Esophagus squamous epithelium (tissue), 5 donors: ENCODE data around the gene ST3GAL5. TPM values are rescaled to one million over a fixed set of nuclear protein-coding genes. Genes with fewer than 3 reads are reported as not detected.

Experiments used
- DNase-seq: peaks from one replicate; lab custom pipeline; 2025; lab: John Stamatoyannopoulos, UW
- H3K27ac ChIP-seq, 4 donors: fragments of 200-600 bp; sonication (generic); one replicate each; pipeline ENCODE4 v1.5.1; 2016 to 2019; ENCODE audit warnings: mild to moderate bottlenecking in 1 of 4
- H3K27me3 ChIP-seq, 4 donors: fragments of 200-600 bp; sonication (generic); 1 replicate in 3 of 4; 2 replicates in 1 of 4; pipeline versions ENCODE4 v1.5.1 to v1.6.0; 2017 to 2021; ENCODE audit warnings: antibody characterized with exemption in 1 of 4
- H3K36me3 ChIP-seq, 3 donors: fragments of 200-600 bp; sonication (generic); one replicate each; pipeline ENCODE4 v1.5.1; 2016 to 2019
- H3K4me1 ChIP-seq, 3 donors: fragments of 200-600 bp; sonication (generic); one replicate each; pipeline ENCODE4 v1.5.1; 2017 to 2019
- H3K4me3 ChIP-seq, 4 donors: fragments of 200-600 bp; sonication (generic); 1 replicate in 3 of 4; 2 replicates in 1 of 4; pipeline ENCODE4 v1.5.1; 2016 to 2019; ENCODE audit warnings: mild to moderate bottlenecking in 2 of 4, moderate library complexity in 1 of 4
- H3K9me3 ChIP-seq, 3 donors: fragments of 200-600 bp; sonication (generic); one replicate each; pipeline ENCODE4 v1.5.1; 2016 to 2019
- POLR2A ChIP-seq, 4 donors: fragments of 450-650 bp; IDR thresholded peaks; one replicate each; pipeline ENCODE4 v1.6.1; 2017; ENCODE audit warnings: antibody characterized with exemption in 4 of 4, mild to moderate bottlenecking in 4 of 4, moderate library complexity in 3 of 4
- WGBS, 2 donors: methylation state at CpG; one replicate each; pipeline ENCODE4 v1.1.5; 2018; 5-methylcytosine and 5-hydroxymethylcytosine counted together
- intact Hi-C: fragments of 100-400 bp; cut with DNase I; formaldehyde crosslinking; loops from one replicate; pipeline ENCODE4 v1.15.0; 2022
- total RNA-seq, 4 donors: library from RNA; depleted of rRNA; stranded (reverse); fragments of >200 nt; gene quantifications; one replicate each; pipeline ENCODE4 v1.1.0, GENCODE V29; 2016
- TF ChIP-seq, protein P1 (sequence below), 6 experiments: fragments of 450-650 bp in 4 of 6; fragments of 200-600 bp in 2 of 6; sonication (generic) in 2 of 6; IDR thresholded peaks; one replicate each; pipeline ENCODE4 v1.5.1; 2016 to 2019; ENCODE audit warnings: antibody characterized with exemption in 6 of 6, mild to moderate bottlenecking in 4 of 6, moderate library complexity in 4 of 6
- donor health status: DM: yes; HTN: yes; CAD: no.

The ST3GAL5 gene
- total RNA-seq, 4 donors from 2014 or later = 1.3 to 13.5 (median 5.2) TPM

DNA sequence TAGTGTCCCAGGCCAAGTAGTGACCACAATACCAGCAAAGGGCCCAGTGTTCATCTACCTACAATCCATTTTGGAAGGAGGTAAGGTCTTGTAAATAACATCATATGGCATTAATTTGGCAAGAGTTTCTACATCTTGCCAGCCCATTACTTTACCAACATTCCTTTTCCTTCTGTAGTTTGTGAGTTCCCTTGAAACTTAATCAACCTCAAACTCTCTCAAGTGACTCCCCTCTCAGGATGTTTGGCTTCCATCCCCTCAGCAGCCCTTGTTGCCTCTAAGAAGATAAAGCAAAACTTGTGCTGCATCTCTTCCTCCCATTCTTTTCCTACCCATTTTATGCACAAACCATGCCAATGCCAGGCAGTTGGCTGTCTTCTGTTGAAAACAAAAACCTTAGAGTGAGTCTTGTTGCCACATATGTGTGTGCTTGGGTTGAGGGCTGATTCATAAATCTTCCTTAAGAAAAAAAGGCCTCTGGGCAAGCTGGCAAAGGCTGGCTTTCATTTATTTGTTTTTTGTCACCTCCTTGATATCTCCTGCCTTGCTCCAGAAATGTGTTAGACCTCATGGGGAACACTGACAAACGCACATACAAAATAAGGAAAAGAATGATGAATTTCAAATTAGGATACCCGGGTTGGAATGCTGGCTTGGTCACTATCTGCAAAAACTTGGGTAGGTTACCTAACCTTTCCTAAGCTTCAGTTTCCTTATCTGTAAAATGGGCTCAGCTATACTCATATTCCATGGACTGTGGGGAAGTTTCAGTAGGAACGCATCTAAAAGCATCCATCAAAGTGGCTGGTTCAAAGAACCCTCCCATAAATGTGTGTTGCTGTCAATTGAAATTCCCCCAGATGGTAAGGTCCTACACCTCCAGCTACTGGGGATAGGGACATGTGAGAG lies 29.4 kb upstream of the ST3GAL5 start:
- H3K9me3 ChIP-seq = no peaks in the 10 kb centered on the region
- no peak overlapping the region for H3K27ac ChIP-seq
- H3K4me1 ChIP-seq = peaks cover 0 to 37% (median 7%) of the 10 kb centered on the region in 3 donors
- H3K36me3 ChIP-seq = no peaks in the 10 kb centered on the region
- DNase-seq = no peak
- peaks cover 0 to 24% (median 0%) of the 10 kb centered on the region in 4 donors for H3K27me3 ChIP-seq
- no peak overlapping the region for H3K4me3 ChIP-seq
- intact Hi-C loops = no loop called here
- TF ChIP-seq POLR2A (IDR thresholded peaks at IDR 0.05) = no peak
- TF ChIP-seq, protein P1, sequence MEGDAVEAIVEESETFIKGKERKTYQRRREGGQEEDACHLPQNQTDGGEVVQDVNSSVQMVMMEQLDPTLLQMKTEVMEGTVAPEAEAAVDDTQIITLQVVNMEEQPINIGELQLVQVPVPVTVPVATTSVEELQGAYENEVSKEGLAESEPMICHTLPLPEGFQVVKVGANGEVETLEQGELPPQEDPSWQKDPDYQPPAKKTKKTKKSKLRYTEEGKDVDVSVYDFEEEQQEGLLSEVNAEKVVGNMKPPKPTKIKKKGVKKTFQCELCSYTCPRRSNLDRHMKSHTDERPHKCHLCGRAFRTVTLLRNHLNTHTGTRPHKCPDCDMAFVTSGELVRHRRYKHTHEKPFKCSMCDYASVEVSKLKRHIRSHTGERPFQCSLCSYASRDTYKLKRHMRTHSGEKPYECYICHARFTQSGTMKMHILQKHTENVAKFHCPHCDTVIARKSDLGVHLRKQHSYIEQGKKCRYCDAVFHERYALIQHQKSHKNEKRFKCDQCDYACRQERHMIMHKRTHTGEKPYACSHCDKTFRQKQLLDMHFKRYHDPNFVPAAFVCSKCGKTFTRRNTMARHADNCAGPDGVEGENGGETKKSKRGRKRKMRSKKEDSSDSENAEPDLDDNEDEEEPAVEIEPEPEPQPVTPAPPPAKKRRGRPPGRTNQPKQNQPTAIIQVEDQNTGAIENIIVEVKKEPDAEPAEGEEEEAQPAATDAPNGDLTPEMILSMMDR (IDR thresholded peaks at IDR 0.05) = no peak
- 30 to 45% methylated on average over 3 of the region's 3 CpGs for WGBS, 2 donors

DNA sequence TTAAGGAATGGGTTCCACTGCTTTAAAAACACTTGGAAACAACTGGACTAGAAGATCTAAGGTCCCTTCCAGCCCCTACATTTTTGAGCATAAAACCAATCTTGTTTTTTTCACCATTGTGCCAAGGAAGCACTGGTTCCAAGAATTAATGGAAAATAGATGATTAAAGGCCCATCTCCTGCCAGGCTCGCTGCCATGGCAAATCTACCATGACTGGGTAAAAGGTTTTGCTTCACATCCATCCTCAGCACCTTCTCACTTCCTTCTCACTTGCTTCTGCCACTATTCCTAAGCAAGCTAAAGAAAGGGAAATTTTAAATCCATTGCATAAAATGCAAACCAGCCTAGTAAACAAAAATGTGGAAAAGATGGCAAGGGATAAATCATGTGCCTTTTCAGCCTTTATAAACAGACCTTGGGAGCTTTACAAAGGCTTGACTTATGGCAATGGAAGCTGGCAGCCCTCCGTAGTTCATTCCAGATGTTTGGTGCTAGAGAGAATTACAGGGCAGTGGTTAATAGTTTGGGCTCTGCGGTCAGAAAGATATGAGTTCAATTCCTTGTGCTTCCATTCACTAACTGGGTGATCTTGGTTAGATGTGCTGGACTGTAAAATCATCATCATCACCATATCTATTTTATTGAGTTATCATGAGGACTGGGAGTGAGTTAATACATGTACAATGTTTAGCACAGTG lies 27.0 kb upstream of the ST3GAL5 start:
- Histone ChIP-seq H3K27me3 (peaks cover 0 to 23% (median 0%) of the 10 kb centered on the region in 4 donors), H3K4me1 (peaks cover 0 to 35% (median 10%) of the 10 kb centered on the region in 3 donors), H3K27ac (peak overlapping the region in 3 of 4 donors; percentile 32 to 79 (median 37)), H3K36me3 (no peaks in the 10 kb centered on the region), H3K4me3 (no peak overlapping the region), H3K9me3 (no peaks in the 10 kb centered on the region)
- TF ChIP-seq, protein P1 (IDR thresholded peaks at IDR 0.05) = no peak
- TF ChIP-seq POLR2A (IDR thresholded peaks at IDR 0.05) = no peak
- WGBS, 2 donors = 50 to 57% methylated on average over 3 of the region's 3 CpGs
- no peak for DNase-seq
- intact Hi-C loops = no loop called here

DNA sequence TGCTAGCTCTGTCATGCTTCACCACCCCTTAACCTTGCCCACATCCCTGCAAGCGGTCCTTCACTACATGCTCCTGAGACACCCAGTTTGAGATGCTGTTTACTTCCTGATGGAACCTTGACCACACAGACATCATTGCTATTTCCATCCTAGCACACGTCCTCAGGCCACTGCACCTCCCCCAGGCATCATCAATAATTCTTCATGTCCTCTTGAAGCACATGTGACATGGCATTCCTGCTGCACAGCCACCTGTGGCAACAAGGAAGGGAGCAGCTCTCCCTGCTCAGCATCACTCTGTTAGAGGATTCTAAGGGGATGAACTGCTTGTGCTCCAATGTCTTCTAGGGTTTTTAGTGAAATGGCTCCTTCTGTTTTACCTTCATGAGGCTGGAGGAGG lies 26.1 kb upstream of the ST3GAL5 start:
- Histone ChIP-seq H3K4me3 (no peak overlapping the region), H3K4me1 (peaks cover 0 to 38% (median 14%) of the 10 kb centered on the region in 3 donors), H3K27ac (peak overlapping the region in 2 of 4 donors; percentile 37 to 79), H3K27me3 (peaks cover 0 to 24% (median 0%) of the 10 kb centered on the region in 4 donors), H3K9me3 (no peaks in the 10 kb centered on the region), H3K36me3 (no peaks in the 10 kb centered on the region)
- DNase-seq = no peak
- TF ChIP-seq, protein P1 (IDR thresholded peaks at IDR 0.05) = no peak
- no peak for TF ChIP-seq POLR2A (IDR thresholded peaks at IDR 0.05)
- whole genome bisulfite sequencing, 2 donors = 0 to 46% methylated on average over 1 to 2 of the region's 2 CpGs
- intact Hi-C loops = no loop called here

DNA sequence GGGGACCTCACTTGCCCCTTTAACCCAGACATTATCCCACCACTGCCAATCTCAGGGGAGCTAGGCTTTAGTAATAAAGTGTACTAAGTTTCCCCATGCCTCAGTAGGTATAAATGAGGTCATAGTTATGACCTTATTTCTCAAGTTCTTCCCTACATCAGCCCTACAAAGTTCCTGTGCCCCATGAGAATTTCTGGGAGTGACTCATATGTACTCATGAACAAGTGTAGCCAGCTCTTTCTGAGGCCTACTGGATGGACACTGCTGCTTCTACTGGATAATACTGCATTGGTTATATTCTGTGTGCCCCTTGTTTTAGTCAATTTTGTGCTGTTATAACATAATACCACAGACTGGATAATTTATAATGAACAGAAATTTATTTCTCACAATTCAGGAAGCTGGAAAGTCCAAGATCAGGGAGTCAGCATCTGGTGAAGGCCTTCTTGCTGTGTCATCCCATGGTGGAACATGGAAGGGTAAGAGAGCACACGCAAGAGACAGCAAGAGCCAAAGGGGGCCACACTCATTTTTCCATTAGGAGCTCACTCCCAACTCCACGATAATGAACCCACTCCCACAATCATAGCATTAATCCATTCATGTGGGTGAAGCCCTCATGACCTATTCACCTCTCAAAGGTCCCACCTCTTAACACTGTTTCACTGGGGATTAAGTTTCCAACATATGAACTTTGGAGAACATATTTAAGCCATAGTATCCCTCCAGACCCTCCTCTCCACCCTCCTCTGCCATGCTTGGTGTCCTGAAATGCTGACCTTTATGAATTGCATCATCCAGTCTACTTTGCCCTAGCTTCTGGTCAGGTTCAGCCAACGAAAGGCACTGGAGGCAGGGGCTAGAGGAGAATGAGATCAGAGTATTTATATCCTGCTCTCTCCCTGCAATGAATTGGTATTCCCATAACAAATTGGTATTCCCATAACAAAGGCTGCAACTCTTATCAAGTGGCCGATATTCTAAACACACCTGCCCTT lies 25.4 kb upstream of the ST3GAL5 start:
- 72 to 75% methylated on average over 4 of the region's 4 CpGs for WGBS, 2 donors
- H3K27me3 ChIP-seq = peaks cover 0 to 24% (median 0%) of the 10 kb centered on the region in 4 donors
- intact Hi-C loops = no loop called here
- H3K27ac ChIP-seq = peak overlapping the region in 2 of 4 donors; percentile 50 to 79
- no peak for DNase-seq
- TF ChIP-seq, protein P1 (IDR thresholded peaks at IDR 0.05) = no peak
- no peak for TF ChIP-seq POLR2A (IDR thresholded peaks at IDR 0.05)
- no peak overlapping the region for H3K4me3 ChIP-seq
- no peaks in the 10 kb centered on the region for H3K9me3 ChIP-seq
- H3K36me3 ChIP-seq = no peaks in the 10 kb centered on the region
- peaks cover 0 to 41% (median 14%) of the 10 kb centered on the region in 3 donors for H3K4me1 ChIP-seq
